SU-DHL-6 (cell line): ENCODE results near the gene TMEM59L.

Experiments used
- EZH2phosphoT487 ChIP-seq: fragments of 200-600 bp; sonication (generic), shearing (Covaris generic); conservative IDR thresholded peaks from 2 replicates; pipeline ENCODE4 v1.6.1; 2018; ENCODE audit warnings: mild to moderate bottlenecking, antibody characterized with exemption, low read length, moderate library complexity, mixed read lengths
- TF ChIP-seq, protein P1 (sequence below): fragments of 200-600 bp; sonication (generic); IDR thresholded peaks from one replicate; pipeline ENCODE4 v1.5.1; 2017; ENCODE audit warnings: antibody characterized with exemption, mild to moderate bottlenecking, low read length, moderate library complexity; ENCODE audit not compliant: insufficient read depth, poor library complexity, severe bottlenecking

DNA sequence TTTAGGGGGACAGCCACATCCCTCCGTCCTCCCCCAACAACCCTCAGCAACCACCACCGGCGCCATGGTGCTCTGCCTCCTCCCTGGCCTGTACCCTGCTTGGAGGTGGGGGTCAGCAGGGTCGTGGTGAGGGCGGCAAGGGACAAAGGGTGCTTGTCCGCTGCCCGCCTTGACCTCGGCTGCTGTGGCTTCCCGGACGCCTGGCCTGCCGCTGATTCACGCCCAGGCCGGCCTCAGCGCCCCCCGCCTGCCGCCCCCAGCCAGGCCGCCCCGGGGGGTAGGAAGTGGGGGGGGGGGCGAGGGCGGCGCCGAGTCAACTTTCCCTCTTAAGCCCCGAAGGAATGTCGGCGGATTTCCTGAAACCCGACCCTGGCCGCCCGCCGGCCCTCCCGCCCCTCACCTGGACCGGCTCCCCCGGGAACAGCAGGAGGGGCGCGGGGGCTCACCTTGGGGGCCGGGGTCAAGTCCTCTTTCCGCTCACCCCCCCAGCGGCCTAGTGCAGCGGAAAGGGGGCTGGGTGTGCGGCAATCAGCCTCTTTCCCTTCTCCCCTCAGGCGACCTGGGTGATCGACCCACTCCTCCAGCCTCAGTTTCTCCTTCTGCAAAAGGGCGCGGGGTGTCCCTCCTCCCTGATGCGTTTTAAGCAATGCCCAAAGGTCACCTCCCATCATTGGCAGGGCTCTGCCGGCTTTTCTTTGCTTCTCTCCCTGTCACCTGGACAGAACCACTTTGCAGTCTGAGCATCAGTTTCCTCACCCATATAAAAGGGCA is 1.9 kb upstream of the TMEM59L start:
- TF ChIP-seq, protein P1, sequence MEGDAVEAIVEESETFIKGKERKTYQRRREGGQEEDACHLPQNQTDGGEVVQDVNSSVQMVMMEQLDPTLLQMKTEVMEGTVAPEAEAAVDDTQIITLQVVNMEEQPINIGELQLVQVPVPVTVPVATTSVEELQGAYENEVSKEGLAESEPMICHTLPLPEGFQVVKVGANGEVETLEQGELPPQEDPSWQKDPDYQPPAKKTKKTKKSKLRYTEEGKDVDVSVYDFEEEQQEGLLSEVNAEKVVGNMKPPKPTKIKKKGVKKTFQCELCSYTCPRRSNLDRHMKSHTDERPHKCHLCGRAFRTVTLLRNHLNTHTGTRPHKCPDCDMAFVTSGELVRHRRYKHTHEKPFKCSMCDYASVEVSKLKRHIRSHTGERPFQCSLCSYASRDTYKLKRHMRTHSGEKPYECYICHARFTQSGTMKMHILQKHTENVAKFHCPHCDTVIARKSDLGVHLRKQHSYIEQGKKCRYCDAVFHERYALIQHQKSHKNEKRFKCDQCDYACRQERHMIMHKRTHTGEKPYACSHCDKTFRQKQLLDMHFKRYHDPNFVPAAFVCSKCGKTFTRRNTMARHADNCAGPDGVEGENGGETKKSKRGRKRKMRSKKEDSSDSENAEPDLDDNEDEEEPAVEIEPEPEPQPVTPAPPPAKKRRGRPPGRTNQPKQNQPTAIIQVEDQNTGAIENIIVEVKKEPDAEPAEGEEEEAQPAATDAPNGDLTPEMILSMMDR, result no peak
- TF ChIP-seq EZH2phosphoT487, result peak; percentile 94
